ENCODE results near the gene ANG.

The ANG gene

DNA sequence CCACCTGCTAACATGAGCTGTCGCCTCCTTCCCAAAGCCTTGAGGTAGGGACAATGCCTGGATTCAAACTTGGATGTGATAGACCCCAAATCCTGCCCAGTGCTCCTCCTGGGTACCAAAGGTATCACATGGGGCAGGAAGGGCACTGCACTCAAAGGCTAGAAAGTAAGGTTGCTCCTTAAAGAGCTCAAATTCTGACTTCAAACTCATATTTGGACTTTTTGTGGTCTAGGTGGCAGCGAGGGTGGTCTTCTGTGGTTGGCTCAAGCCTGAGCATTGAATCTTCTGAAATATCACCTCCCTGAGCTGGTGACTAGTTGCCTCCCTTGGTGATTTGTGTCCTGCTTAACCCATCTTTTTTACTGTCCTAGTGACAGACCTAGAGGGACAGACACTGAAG lies 12.5 kb upstream of the ANG start:
- DNase-seq = no peak

DNA sequence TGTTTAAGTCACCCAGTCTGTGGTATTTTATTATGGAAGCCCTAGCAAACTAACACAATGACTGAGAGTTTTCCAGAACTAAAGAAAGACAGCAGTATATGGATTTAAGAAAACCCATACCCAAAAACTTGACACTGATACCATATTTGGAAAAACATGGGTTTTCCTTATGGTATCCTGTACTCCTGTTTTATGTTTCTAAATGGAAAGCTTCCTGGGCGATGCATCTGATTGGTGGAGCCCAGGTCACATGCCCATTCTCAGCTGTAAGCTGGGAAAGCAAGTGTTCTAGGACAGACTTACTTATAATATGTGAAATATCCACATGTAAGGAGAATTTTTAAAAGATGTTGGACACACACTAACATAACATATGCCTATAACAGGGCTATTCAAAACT lies 8.7 kb upstream of the ANG start:
- no peak for DNase-seq

DNA sequence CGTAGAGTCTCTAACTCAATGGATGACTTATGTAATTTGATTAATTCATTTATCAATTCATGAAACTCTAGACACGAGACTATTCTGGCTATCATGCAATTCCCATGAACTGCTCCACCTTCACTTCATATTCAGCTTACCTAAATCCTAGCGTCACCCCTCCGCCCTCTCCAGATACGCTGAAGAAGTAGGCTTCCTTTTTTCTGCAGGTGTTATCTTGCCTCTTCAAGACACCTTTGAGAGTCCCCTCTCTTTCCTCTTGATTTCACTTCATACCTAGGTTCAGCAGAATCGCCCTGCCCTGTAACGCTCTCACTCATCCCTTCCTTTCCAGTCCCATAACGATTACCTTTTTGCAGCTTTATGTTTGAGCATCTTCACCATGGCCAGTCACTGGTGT lies 8.2 kb upstream of the ANG start:
- DNase-seq = no peak

DNA sequence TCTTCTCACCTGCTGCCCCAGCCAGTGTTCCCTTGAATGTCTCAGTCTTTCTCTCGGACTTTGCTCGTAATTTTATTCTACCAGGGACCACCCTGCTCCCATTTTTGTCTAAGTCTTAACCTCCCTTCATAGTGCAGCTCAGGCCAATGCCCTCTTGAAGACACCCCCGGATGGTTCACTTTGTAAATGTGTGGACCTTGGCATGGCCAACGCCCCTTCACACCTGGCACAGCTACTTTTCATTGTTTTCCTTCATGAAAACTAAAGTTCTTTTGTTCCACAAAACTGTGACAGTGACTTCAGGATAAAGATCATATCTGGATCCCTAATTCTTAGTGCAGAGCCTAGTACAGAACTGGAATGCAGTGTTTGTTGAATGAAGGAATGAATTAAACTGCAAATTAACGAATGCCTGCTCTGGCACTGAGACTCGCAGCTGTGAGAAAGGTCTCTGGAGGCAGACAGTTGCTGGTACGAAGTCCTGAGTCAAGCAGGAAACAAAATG lies 7.7 kb upstream of the ANG start:
- no peak for DNase-seq

DNA sequence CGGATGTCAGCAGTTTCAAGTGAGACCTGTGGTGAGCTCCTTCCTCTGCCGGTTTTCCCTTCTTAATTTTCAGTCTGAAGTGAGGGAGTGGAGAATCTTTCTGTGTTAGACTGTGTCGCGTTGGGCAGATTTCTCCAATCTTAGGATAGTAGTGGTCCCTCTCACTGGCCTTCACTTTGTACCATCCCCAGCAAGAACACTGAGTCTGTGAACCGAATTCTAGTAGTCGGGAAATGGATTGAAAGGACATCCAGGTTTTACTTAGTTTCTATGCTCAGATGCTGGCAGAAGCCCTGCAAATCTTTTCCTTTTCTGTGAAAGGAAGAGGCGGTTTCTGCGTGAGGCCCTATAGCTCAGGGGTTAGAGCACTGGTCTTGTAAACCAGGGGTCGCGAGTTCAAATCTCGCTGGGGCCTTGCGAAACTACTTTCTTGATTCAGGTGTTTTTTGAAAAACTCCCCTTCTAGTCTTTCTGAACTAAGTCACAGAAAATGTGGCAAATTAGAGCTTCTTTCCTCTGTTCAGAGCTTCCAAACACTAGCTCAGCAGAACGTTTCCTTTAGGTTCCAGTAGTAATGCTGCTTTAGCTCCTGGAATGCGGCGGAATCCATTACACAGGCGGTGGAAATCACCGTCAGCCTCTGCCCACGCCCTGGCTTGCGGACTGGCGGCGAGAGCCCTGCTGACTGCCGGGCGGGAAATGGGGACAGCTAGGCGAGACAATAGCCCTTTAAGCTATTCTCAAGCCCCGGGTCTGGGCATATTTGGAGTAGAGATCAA lies 7.0 kb upstream of the ANG start:
- no peak for DNase-seq

DNA sequence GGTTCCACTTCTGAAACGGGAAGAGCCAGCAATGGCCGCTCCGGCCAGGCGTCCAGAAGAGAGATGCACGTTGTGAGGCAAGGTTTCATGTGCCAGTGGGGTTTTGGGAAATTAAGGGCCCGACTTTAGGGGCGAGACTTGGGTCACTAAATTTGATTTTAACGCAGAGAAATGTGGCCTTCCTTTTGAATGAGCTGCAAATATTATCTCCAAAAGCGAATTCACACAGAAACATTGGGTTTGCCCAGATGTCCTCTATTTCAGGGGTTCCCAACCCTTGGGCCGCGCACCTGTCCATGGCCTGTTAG lies 6.5 kb upstream of the ANG start:
- no peak for DNase-seq

DNA sequence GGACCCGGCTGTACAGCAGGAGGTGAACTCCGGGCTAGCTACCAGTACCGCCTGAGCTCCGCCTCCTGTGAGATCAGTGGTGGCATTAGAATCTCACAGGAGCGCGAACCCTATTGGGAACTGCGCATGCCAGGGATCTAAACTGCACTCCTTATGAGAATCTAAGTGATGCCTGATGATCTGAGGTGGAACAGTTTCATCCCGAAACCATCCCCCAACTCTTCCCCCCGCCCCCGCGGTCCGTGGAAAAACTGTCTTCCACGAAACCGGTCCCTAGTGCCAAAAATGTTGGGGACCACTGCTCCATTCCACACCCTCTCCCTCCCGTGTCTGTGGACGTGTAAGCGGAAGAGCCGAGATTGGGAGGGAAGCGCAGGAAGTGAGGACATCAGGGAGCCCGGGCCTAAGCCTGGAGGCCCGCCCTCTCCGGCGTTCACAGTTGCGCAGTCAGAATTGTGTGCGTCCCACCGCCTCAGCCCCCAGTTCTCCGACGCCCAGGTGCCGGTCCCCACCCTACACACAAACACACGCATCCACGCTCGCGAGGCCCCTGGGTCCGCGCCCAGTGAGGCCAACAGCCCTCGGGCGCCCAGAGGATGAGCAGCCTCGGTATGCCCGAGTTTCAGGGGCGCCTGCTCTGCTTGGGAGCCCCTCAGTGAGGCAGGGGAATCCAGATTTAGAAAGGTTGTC lies 6.0 kb upstream of the ANG start:
- no peak for DNase-seq

DNA sequence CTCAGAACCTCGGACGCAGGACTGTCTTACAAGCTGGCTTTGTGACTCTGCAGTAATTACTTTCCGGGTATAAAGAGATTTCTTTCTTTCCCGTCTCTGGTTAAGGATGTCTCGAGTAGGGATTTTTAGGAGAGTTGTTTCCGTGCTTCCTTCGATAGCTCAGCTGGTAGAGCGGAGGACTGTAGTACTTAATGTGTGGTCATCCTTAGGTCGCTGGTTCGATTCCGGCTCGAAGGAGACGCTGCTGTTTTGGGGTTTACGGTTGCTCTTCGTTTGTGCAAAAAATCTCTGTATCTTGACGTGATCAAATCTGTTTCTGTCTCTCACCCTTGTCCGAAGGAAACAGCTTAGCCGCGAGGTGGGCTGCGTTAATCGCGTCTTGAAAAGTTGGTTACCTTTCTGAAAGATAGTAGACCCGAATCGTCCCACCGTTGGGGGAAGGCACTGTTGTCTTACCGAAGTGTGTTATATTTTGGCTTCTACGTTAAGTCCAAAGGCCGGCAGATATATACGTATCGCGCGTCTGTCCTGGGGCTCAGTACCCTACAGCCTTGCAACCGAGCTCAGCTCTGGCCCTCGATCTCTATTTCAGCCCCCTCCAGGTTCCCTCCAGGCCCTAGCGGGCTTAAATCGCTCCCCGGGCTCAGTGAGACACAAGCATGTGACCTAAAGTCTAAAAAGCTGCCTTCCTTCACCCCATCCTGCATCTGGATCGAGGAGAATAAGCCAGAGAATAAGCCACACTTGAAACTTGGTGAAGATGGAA lies 5.3 kb upstream of the ANG start:
- no peak for DNase-seq

DNA sequence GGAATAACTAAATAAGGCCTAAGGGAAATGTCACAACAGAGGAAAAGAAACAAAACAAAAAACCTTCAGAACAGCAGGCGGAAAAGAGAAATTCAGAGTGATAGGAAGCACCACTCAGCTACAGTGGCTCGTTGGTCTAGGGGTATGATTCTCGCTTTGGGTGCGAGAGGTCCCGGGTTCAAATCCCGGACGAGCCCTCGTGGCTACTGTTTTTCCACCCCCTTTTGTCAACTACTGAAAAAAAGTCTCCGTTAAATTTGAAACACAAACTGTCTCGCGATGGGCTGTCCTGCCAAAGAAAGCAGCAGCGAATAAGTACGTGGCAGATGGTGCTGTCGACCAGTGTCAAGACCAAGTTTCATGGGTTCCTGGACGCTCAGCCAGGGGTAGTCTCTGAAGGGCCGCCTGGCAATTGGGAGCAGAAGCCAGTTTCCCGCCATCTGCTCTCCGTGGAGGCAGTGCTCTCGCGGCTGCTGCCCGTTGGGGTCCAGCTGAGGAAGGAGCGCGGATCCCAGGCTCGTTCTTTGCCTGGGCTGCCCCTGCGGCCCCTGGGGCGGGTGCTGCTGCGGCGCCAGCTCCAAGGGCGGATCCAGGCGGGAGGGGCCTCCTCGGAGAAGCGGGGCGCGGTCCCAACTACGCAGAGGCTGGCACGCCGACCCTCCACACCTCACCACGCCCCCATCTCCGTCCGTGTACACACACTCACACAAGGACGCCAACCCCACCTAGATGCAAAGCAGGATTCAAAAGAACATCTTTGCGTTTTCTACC lies 4.5 kb upstream of the ANG start, which contains the start of gene RNASE4:
TSS of gene RNASE4 (plus strand) at position 670 of the 771 bp plus-strand sequence. CDS start 14,812 bp downstream, outside the sequence.
- no peak for DNase-seq

DNA sequence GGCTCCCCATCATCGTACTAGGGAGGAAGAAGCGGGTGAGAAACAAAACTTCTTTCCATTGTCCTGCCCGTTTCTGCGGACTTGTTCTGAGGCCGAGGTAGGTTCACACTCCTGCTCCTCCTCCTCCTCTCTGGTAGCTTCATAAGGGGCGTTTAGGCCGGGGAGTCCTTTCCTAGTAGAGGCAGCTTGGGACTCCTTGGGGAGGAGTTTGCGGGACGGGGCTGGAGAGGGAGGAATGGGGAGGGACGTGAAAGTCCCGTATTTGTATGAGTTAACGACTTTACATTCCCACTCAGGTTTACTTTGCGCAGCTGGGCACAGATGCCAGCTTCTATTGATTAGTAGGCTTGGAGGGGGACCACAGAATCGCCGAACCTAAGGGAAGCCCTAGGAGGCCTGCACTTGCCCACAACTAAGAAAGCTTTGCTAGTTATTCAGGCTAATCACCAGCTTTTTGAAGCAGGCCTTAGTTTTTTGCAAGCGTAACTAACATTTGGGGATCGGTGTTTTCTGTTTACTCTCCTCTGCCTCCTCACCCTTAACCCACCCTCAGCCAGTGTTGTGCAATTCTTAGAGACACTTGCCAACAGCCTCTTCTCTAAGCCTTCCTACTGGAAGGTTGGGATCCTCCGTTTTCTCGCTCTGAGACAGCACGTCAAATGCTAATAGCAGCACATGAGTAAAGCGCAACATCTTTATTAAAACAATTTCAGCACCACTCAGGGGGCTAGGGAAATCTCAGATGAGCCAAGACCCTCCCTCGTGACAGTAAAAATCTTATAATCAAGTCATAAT lies 3.7 kb upstream of the ANG start:
- DNase-seq = no peak

DNA sequence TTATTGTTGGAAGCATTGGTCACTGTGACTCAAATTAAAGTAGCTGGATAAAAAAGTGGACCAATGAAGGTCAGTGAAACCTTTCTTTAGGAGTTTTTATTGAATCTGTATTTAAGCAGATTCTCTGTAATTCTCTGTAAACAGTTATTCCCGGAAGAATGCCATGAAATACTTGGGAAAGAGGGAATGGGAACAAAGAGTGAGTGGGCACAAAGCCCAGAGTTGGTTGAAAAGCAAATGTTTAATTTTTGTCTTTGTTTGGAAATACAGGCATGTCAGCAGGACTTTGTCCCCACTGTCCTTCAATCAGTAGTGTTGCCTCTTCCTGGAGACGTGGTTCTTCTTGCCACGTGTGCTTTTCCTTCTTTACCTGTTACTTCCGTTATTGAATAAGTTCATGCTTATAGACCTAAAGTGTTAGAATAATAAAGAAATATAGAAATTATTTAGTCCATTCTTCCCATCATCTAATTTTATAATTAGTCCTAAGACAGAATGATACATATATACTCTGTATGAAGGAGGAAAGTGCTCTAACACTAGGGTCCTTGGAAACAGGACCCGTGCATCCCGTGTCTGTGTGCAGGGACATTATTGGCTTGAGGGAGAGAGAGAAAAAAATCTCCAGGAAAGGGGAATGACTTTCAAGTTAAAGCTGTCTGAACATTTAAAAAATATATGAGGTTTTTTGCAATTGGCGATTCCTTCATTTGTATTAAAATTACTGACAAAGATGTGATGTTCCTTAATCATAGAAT lies 2.0 kb upstream of the ANG start:
- DNase-seq = no peak

DNA sequence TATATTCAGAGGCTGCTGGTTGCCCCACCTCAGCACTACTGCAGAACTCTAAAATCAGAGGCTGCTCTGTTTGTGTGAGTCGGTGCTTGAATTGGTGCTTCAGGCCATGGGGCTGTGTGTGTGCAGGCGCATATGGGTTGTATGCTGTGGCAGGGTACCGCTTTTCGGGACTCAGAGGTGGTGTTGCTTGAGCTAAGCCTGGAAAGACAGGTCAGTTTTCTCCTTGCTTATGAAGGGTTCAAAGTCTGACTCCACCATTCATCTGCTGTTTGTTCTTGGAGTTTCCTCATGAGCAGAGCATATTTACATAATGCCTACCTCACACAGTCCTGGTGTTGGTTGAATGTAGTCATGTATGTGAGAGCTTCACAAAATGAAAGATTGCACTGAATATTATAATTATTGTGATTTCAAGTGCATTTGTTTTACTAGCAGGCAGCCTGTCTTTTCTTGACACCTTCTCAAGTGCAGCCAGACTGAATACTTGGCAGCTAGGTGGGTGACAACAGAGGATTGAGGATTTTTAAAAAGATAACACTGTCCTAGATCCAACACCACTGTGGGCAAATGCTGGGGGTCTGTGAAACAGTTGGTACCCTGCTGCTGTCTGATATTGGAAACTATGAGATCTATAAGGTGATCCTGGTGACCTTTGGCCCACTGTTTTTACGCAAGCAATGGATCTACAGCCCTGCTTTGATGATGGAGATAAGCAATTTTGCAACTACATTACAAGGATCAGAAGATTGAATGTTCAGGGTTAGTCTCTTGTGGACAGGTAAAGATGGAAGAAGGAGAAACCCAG lies 1.0 kb upstream of the ANG start:
- no peak for DNase-seq

DNA sequence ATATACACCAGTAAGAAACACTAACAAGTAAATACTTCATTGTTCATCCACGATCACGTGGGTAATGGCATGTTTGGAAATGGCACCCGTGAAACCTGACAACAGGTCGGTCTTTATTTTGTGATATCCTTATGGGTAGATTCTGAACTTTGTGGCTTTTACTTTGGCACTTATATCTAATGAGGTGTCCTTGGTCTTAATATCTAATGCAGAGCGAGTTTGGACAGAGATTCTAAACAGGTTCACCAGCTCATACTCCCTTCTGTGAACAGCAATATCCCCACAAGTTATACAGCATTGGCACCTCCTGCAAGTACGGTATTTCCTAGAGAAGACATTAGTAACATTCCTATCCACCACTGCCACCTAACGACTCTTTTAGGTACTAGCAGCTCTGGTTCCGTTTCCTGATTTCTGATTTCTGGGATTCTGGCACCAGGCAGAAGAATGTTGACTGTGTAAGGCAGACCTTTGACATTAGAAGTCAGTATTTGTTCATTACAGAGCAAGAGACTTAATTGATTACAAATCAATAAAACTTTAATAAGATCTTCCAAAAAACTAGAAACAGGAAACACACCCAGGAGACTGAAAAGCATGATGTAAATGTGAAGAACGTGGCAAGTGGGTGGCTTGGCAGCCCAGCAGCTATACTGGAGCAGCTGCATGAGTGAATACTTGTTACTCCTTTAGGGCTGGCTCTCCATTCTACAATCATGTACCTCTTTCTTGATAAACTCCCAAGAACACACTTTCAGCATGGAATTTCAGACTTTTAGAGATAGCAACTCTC lies 2.5 kb downstream of the ANG start:
- DNase-seq = peak; percentile 50

DNA sequence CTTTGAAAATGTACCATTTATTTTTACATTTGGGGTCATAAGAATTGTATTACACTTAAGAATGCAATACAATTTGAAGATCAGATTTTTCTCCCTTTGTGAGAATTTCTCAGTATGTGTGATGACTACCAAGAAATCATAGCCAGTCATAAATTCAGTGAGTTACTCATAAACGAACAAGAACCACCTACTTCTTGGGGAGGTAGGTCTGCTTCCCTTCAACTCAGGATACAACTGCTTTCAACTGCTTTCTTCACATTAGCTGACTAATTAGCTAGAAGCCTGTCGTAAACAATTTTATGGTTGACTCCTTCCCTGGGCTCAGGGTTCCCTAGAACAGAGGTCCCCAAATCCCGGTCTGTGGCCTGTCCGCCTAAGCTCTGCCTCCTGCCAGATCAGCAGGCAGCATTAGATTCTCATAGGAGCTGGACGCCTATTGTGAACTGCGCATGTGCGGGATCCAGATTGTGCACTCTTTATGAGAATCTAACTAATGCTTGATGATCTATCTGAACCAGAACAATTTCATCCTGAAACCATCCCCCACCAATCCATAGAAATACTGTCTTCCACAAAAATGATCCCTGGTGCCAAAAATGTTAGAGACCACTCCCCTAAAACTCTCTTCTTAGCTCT lies 3.7 kb downstream of the ANG start:
- no peak for DNase-seq

DNA sequence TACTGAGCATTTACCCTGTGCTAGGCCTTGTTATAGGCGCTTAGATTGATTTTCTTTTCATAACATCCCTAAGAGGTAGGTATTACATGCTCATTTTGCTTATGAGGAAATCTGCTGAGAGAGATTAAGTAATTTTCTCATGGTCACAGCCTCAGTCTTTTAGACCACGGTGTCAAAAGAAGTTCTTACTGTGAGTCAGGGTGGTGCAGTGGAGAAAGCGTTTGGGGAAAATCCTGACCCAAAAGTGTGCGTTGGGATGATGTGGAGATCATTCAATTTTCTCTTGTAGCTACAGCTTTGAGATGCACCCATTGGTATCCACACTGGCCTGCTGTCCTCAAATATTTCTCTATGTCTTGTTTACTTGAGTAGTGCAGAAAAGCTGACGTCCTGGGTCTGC lies 8.2 kb downstream of the ANG start:
- no peak for DNase-seq

DNA sequence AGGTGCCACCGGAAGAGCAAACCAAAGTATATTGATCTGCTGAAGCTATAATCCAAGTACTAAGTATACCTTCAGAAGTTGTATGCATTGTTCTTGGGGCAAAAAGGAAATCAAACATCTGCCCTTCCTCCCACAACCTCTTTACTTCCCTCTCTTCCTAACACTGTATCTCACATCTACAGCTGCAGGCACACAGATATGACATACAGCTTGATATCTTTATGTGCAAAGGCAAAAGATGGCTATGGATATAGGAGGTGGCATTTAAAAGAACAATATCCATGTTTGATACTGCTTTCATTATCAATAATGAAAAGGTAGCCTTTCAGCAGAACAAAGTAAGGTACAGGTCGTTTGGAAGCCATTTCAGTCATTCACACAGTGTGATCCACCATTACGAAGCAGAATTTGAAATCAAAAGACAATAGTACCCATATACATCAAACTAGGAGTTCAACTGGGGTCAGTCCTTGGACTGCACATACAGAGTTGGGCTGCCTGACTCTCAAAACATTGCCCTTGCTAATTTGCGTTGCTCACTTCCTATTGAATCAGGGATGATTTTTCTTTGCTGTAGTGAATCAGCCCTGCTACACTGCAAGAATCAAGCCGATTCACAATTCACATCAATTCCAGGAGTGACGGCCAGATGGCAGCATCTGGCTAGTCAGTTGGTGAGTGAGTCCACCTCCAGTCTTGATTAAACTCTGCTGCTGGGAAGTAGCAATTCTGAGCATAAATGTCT lies 8.9 kb downstream of the ANG start:
- no peak for DNase-seq

DNA sequence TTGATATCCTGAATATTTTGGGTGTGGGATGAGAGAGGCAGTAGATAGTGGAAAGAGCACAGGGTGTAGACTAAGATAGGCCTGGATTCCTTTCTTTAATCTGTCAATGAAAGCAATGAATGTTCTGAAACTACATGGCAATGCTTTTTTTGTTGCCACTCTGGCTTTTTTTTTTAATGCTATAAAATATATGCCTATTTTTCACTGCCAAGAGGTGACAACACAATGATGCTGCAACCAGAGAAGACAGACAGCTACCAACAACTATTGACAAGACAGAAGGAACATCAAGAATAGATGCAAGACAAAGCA lies 9.4 kb downstream of the ANG start:
- DNase-seq = no peak

DNA sequence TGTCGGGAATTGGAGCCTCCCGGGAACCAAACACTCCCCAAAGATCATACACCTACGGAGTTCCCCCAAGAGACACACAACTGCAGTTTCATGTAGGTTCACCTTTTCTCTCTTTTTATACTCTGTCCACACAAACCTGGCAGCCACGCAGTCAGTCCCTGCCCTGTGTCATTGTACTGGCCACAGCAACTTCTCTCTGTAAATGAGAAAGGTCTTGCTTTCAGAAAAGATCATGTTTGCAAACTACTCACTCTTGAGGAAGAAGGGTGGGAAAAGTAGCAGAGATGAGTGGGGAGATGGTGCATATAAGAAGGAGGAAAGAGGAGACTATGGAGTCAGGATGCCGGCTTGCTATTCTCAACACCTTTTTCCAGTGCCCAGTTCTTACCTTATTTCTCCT lies 10.4 kb downstream of the ANG start:
- DNase-seq = no peak

DNA sequence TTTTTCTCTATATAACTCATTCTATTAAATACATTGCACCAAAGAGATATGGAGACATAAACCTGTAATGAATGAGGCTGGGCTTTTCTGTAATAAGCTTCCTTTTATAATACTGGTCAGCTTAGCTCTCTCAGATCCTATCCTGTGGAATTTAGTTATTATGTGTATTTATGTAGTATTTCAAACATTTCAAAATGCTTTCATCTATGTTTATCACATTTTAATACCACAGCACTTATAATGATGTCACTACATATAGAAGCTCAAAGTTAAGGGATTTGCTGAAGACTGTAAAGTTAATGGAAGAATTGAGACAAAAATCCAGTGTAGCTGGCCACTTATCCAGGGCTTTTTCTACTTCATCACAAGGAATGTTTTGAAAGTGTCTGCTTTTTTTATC lies 11.4 kb downstream of the ANG start:
- no peak for DNase-seq
